Upper lobe of left lung (tissue), 4 donors: ENCODE data around the gene SNX13.

Source experiments
- CTCF ChIP-seq, 6 experiments: fragments of 450-650 bp in 4 of 6; fragments of 200-600 bp in 2 of 6; sonication (generic) in 2 of 6; IDR thresholded peaks; one replicate each; pipeline ENCODE4 v1.5.1; 2016 to 2019; ENCODE audit warnings: antibody characterized with exemption in 6 of 6
- EP300 ChIP-seq, 4 donors: sonication (generic); formaldehyde crosslinking; IDR thresholded peaks; one replicate each; pipeline ENCODE4 v1.5.1; 2017; ENCODE audit warnings: antibody characterized with exemption in 4 of 4, control low read depth in 2 of 4
- POLR2A ChIP-seq, 4 donors: fragments of 450-650 bp; IDR thresholded peaks; one replicate each; pipeline ENCODE4 v1.5.1; 2016 to 2017; ENCODE audit warnings: antibody characterized with exemption in 4 of 4, mild to moderate bottlenecking in 2 of 4
- POLR2AphosphoS5 ChIP-seq, 2 donors: sonication (generic); formaldehyde crosslinking; IDR thresholded peaks; one replicate each; pipeline ENCODE4 v1.5.1; 2017; ENCODE audit warnings: antibody characterized with exemption in 2 of 2

DNA sequence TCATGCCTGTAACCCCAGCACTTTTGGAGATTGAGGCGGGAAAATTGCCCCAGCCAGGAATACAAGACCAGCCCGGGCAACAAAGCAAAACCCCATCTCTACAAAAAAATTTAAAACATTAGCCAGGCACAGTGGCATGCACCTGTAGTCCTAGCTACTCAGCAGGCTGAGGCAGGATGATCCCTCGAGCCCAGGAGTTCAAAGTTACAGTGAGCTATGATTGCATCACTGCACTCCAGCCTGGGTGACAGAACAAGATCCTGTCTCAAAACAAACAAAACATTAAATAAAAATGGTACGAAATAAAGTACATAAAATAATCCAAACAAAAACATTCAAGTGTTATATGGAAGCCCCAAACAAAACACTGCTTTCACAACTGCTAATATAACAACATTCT lies 125.0 kb downstream of the SNX13 start:
- no peak for TF ChIP-seq CTCF (IDR thresholded peaks at IDR 0.05)
- TF ChIP-seq POLR2AphosphoS5 (IDR thresholded peaks at IDR 0.05), result no peak
- no peak for TF ChIP-seq POLR2A (IDR thresholded peaks at IDR 0.05)
- no peak for TF ChIP-seq EP300 (IDR thresholded peaks at IDR 0.05)
